HEK293 (cell line): ENCODE results near the gene CYP11A1.
"Not testable (repeated sequence)": the region's sequence is repeated elsewhere in the genome, so short reads cannot be mapped to it uniquely, and the experiment has no call there.

Experiments
- CTCF ChIA-PET: fragments of 350-600 bp; formaldehyde crosslinking; extraction: SDS; loops from one replicate; lab custom pipeline; 2021; ENCODE audit warnings: antibody characterized with exemption; lab: Yijun Ruan, JAX
- POLR2A ChIA-PET: fragments of 300-600 bp; formaldehyde crosslinking; extraction: SDS; loops from one replicate; lab custom pipeline; 2020; ENCODE audit warnings: antibody characterized with exemption, inconsistent platforms; lab: Yijun Ruan, JAX
- H3K27ac ChIP-seq: fragments of 200-500 bp; sonication (Bioruptor generic); 2 replicates; pipeline ENCODE4 v1.5.1; 2014; ENCODE audit warnings: low read depth, low read length, control low read depth, inconsistent platforms; ENCODE audit errors: extremely low read depth
- H3K36me3 ChIP-seq, 2 experiments: fragments of 200-500 bp in 1 of 2; sonication (Bioruptor generic) in 1 of 2; 1 replicate in 1 of 2; 2 replicates in 1 of 2; pipeline ENCODE4 v1.5.1; 2014 to 2017; ENCODE audit warnings: inconsistent platforms in 2 of 2, low read length in 2 of 2; ENCODE audit not compliant: control insufficient read depth in 2 of 2, insufficient read depth in 1 of 2
- H3K4me1 ChIP-seq: fragments of 200-500 bp; sonication (Bioruptor generic); 2 replicates; pipeline ENCODE4 v1.5.1; 2014; ENCODE audit warnings: mild to moderate bottlenecking, low read length, inconsistent platforms; ENCODE audit not compliant: control insufficient read depth, insufficient read depth
- H3K4me3 ChIP-seq: 2 replicates; pipeline ENCODE4 v1.5.1; 2011; ENCODE audit warnings: low read depth, mild to moderate bottlenecking, control low read depth, low read length, moderate library complexity
- H3K9me3 ChIP-seq: fragments of 200-500 bp; sonication (Bioruptor generic); 2 replicates; pipeline ENCODE4 v1.5.1; 2014; ENCODE audit warnings: low read depth, low read length, inconsistent platforms; ENCODE audit not compliant: control insufficient read depth, insufficient read depth
- GLIS1 ChIP-seq: fragments of 450-650 bp; formaldehyde crosslinking; IDR thresholded peaks from 2 replicates; pipeline ENCODE4 v1.5.1; 2016; ENCODE audit warnings: missing biosample characterization, missing genetic modification characterization
- SETDB1 ChIP-seq: IDR thresholded peaks from one replicate; pipeline ENCODE4 v1.6.1; 2017; ENCODE audit warnings: mild to moderate bottlenecking, low read length, moderate library complexity, mixed read lengths; ENCODE audit not compliant: insufficient read length
- TCF7L2 ChIP-seq: IDR thresholded peaks from 2 replicates; pipeline ENCODE4 v1.6.1; 2011; ENCODE audit warnings: low read depth, mild to moderate bottlenecking, inconsistent platforms, low read length, moderate library complexity, borderline replicate concordance
- WT1 ChIP-seq: fragments of 450-650 bp; formaldehyde crosslinking; IDR thresholded peaks from 2 replicates; pipeline ENCODE4 v1.5.1; 2016; ENCODE audit warnings: missing biosample characterization, missing genetic modification characterization
- ZNF146 ChIP-seq: fragments of 450-650 bp; formaldehyde crosslinking; IDR thresholded peaks from 2 replicates; pipeline ENCODE4 v1.5.1; 2016; ENCODE audit warnings: missing biosample characterization, missing genetic modification characterization
- ZNF157 ChIP-seq: fragments of 450-650 bp; formaldehyde crosslinking; IDR thresholded peaks from 2 replicates; pipeline ENCODE4 v1.5.1; 2016; ENCODE audit warnings: missing biosample characterization, missing genetic modification characterization
- ZNF24 ChIP-seq: fragments of 450-650 bp; formaldehyde crosslinking; IDR thresholded peaks from 2 replicates; pipeline ENCODE4 v1.5.1; 2016; ENCODE audit warnings: missing biosample characterization, missing genetic modification characterization
- ZNF391 ChIP-seq: fragments of 450-650 bp; formaldehyde crosslinking; IDR thresholded peaks from 2 replicates; pipeline ENCODE4 v1.5.1; 2016; ENCODE audit warnings: low read depth, missing biosample characterization, missing genetic modification characterization, borderline replicate concordance
- ZNF571 ChIP-seq: fragments of 450-650 bp; formaldehyde crosslinking; IDR thresholded peaks from 2 replicates; pipeline ENCODE4 v1.5.0; 2017; ENCODE audit warnings: missing biosample characterization, missing genetic modification characterization
- ZNF658 ChIP-seq: fragments of 450-650 bp; formaldehyde crosslinking; IDR thresholded peaks from 2 replicates; pipeline ENCODE4; 2016; ENCODE audit warnings: missing biosample characterization, missing genetic modification characterization
- ZNF692 ChIP-seq: fragments of 450-650 bp; formaldehyde crosslinking; IDR thresholded peaks from 2 replicates; pipeline ENCODE4 v1.5.1; 2016; ENCODE audit warnings: missing biosample characterization, missing genetic modification characterization
- ZSCAN18 ChIP-seq: fragments of 450-650 bp; formaldehyde crosslinking; IDR thresholded peaks from 2 replicates; pipeline ENCODE4 v1.5.1; 2016; ENCODE audit warnings: missing biosample characterization, missing genetic modification characterization
- TF ChIP-seq, protein P1 (sequence below): fragments of 450-650 bp; formaldehyde crosslinking; IDR thresholded peaks from 2 replicates; pipeline ENCODE4 v1.5.1; 2016; ENCODE audit warnings: missing biosample characterization, missing genetic modification characterization
- TF ChIP-seq, protein P2 (sequence below): fragments of 450-650 bp; formaldehyde crosslinking; conservative IDR thresholded peaks from 2 replicates; pipeline ENCODE4 v1.5.1; 2016; ENCODE audit warnings: low read depth, missing biosample characterization, missing genetic modification characterization

Gene CYP11A1

GRCh38 chr15:74359376-74359775, 8.1 kb downstream of the CYP11A1 start:
- H3K4me3 ChIP-seq, POLR2A ChIA-PET, H3K9me3 ChIP-seq, H3K27ac ChIP-seq, H3K36me3 ChIP-seq, H3K4me1 ChIP-seq: not testable (repeated sequence)
- peak; percentile 59 for TF ChIP-seq GLIS1 (tag by site-specific recombination)
- CTCF ChIA-PET: interaction anchor here (1.2 kb wide), 2 partner anchors 11 to 15 kb away, joined by 3 to 6 read pairs; no protein-coding TSS in a partner anchor

- H3K36me3 ChIP-seq, H3K27ac ChIP-seq, H3K4me3 ChIP-seq, H3K9me3 ChIP-seq, H3K4me1 ChIP-seq, POLR2A ChIA-PET: not testable (repeated sequence)
- CTCF ChIA-PET: interaction anchor here (0.9 to 1.7 kb wide), 2 partner anchors 12 to 81 kb away, joined by 3 to 4 read pairs; no protein-coding TSS in a partner anchor
Measured at GRCh38 chr15:74357514-74357913, 9.9 kb downstream of the CYP11A1 start.

GRCh38 chr15:74356050-74356449, 11.4 kb downstream of the CYP11A1 start:
- H3K4me1 ChIP-seq, H3K27ac ChIP-seq, H3K9me3 ChIP-seq, H3K36me3 ChIP-seq, H3K4me3 ChIP-seq, POLR2A ChIA-PET: not testable (repeated sequence)
- CTCF ChIA-PET: interaction anchor here (1.0 kb wide), 1 partner anchor 412 kb away, joined by 3 read pairs; no protein-coding TSS in a partner anchor

DNA sequence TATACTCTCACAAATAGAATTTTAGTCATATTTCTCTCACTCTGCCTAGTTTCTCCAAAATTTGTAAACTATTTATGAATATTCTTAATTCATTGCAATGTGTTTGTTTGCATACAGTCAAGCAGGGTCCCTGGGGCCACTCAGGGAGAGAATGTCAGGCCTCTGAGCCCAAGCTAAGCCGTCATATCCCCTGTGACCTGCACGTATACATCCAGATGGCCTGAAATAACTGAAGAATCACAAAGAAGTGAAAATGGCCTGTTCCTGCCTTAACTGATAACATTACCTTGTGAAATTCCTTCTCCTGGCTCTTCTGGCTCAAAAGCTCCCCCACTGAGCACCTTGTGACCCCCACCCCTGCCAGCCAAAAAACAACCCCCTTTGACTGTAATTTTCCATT, 13.5 kb downstream of the CYP11A1 start:
- POLR2A ChIA-PET, H3K27ac ChIP-seq, H3K4me3 ChIP-seq, H3K36me3 ChIP-seq, H3K4me1 ChIP-seq, H3K9me3 ChIP-seq: not testable (repeated sequence)
- peak; percentile 85 for TF ChIP-seq SETDB1
- CTCF ChIA-PET: interaction anchor here (0.6 to 1.8 kb wide), 4 partner anchors 14 to 89 kb away, joined by 3 to 4 read pairs (median 3); no protein-coding TSS in a partner anchor

GRCh38 chr15:74352393-74352910, 15.0 kb downstream of the CYP11A1 start:
- H3K4me1 ChIP-seq: no peaks in the 10 kb centered on the region
- POLR2A ChIA-PET: no interaction called here
- H3K4me3 ChIP-seq: no peak overlapping the region
- H3K36me3 ChIP-seq: no peaks in the 10 kb centered on the region
- CTCF ChIA-PET: interaction anchor here (0.9 to 1.8 kb wide), 4 partner anchors 20 to 316 kb away, joined by 3 to 6 read pairs (median 4); no protein-coding TSS in a partner anchor
- no peak overlapping the region for H3K27ac ChIP-seq
- no peaks in the 10 kb centered on the region for H3K9me3 ChIP-seq
- TF ChIP-seq, protein P1, sequence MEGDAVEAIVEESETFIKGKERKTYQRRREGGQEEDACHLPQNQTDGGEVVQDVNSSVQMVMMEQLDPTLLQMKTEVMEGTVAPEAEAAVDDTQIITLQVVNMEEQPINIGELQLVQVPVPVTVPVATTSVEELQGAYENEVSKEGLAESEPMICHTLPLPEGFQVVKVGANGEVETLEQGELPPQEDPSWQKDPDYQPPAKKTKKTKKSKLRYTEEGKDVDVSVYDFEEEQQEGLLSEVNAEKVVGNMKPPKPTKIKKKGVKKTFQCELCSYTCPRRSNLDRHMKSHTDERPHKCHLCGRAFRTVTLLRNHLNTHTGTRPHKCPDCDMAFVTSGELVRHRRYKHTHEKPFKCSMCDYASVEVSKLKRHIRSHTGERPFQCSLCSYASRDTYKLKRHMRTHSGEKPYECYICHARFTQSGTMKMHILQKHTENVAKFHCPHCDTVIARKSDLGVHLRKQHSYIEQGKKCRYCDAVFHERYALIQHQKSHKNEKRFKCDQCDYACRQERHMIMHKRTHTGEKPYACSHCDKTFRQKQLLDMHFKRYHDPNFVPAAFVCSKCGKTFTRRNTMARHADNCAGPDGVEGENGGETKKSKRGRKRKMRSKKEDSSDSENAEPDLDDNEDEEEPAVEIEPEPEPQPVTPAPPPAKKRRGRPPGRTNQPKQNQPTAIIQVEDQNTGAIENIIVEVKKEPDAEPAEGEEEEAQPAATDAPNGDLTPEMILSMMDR (tag by site-specific recombination): no peak
- TF ChIP-seq ZNF692 (tag by site-specific recombination) (no peak), ZNF24 (tag by site-specific recombination) (no peak), ZNF157 (tag by site-specific recombination) (no peak), ZNF658 (tag by site-specific recombination) (no peak), ZSCAN18 (tag by site-specific recombination) (no peak), ZNF146 (no peak), TCF7L2 (no peak), WT1 (tag by site-specific recombination) (no peak), ZNF571 (no peak), ZNF391 (tag by site-specific recombination) (no peak)
- TF ChIP-seq, protein P2, sequence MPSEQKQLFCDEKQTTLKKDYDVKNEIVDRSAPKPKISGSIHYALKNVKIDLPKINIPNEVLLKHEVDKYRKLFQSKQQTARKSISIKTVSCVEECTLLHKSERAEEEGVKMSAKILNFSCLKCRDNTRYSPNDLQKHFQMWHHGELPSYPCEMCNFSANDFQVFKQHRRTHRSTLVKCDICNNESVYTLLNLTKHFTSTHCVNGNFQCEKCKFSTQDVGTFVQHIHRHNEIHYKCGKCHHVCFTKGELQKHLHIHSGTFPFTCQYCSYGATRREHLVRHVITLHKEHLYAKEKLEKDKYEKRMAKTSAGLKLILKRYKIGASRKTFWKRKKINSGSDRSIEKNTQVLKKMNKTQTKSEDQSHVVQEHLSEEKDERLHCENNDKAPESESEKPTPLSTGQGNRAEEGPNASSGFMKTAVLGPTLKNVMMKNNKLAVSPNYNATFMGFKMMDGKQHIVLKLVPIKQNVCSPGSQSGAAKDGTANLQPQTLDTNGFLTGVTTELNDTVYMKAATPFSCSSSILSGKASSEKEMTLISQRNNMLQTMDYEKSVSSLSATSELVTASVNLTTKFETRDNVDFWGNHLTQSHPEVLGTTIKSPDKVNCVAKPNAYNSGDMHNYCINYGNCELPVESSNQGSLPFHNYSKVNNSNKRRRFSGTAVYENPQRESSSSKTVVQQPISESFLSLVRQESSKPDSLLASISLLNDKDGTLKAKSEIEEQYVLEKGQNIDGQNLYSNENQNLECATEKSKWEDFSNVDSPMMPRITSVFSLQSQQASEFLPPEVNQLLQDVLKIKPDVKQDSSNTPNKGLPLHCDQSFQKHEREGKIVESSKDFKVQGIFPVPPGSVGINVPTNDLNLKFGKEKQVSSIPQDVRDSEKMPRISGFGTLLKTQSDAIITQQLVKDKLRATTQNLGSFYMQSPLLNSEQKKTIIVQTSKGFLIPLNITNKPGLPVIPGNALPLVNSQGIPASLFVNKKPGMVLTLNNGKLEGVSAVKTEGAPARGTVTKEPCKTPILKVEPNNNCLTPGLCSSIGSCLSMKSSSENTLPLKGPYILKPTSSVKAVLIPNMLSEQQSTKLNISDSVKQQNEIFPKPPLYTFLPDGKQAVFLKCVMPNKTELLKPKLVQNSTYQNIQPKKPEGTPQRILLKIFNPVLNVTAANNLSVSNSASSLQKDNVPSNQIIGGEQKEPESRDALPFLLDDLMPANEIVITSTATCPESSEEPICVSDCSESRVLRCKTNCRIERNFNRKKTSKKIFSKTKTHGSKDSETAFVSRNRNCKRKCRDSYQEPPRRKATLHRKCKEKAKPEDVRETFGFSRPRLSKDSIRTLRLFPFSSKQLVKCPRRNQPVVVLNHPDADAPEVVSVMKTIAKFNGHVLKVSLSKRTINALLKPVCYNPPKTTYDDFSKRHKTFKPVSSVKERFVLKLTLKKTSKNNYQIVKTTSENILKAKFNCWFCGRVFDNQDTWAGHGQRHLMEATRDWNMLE (tag by site-specific recombination): no peak
